ENCODE data around the gene PPP1R37. TPM values are rescaled to one million over a fixed set of nuclear protein-coding genes. Genes with fewer than 3 reads are reported as not detected.
"Not testable (repeated sequence)": the region's sequence is repeated elsewhere in the genome, so short reads cannot be mapped to it uniquely, and the experiment has no call there.

The PPP1R37 gene
- total and polyA plus RNA-seq, 4 donors, result 7.1 to 22.7 (median 14.4) TPM

DNA sequence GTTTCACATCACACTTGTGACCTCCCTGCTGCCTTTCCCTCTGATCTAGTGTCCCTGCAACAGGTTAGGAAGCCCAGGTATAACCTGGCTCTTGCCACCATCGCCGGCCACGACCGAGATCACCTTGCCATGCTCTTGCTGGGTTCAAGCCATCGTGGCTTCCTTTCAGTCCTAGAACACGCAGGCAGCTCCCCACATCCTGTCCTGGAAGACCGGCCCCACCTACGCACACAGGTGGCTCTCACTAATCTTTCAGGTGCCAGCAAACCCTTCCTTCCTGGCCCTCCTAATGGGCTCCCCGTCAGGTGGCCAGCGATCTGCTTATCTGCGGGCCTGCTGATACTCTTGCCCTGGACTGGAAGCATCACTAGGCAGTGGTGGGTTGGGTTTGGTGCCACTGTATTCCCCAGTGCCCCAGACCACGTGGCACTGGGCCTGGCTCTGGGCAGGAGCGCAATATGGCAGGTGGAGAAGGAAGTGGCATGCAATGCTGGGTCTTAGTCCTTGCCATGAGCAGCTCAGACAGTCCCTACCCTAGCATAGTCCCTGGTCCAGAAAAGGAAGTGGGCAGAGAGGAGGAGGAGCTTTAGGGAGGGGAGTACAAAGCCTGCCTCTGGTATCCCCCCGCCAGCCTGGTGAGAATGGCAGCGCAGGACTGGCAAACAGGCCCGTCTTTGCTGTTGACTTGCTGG lies 11.8 kb downstream of the PPP1R37 start:
- H3K27me3 ChIP-seq (ENCODE audit: control insufficient read depth in 1 of 2, insufficient read depth in 2 of 2, low read length in 1 of 2), result no peaks in the 10 kb centered on the region
- no peaks in the 10 kb centered on the region for H3K4me1 ChIP-seq (ENCODE audit: control insufficient read depth in 1 of 2, insufficient read depth in 2 of 2, low read length in 2 of 2)
- no peak overlapping the region for H3K4me3 ChIP-seq (ENCODE audit: low read length in 2 of 2)
- intact Hi-C loops (cut with DNase I), result no loop called here
- H3K36me3 ChIP-seq (ENCODE audit: control insufficient read depth in 1 of 2, insufficient read depth in 2 of 2, low read length in 1 of 2), result no peaks in the 10 kb centered on the region
- ATAC-seq (ENCODE audit: low FRiP score) (peak; percentile 8), DNase-seq (no peak)
- 89% methylated on average over 16 of the region's 16 CpGs for WGBS, 2 donors
- no peak overlapping the region for H3K27ac ChIP-seq (ENCODE audit: low read depth in 1 of 2, low read length in 2 of 2)
- H3K9me3 ChIP-seq (ENCODE audit: control insufficient read depth, low read length), result no peaks in the 10 kb centered on the region

DNA sequence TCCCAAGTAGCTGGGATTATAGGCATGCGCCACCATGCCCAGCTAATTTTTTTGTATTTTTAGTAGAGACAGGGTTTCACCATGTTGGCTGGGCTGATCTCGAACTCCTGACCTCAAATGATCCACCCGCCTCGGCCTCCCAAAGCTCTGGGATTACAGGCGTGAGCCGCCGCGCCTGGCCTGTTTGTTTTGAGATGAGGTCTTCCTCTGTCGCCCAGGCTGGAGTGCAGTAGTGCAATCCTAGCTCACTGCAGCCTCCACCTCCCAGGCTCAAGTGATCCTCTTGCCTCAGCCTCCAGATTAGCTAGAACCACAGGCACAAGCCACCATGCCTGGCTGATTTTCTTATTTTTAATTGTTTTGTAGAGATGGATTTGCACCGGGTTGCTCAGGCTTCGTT lies 13.4 kb downstream of the PPP1R37 start:
- H3K4me3 ChIP-seq (ENCODE audit: low read length in 2 of 2); H3K27me3 ChIP-seq (ENCODE audit: control insufficient read depth in 1 of 2, insufficient read depth in 2 of 2, low read length in 1 of 2); DNase-seq; H3K9me3 ChIP-seq (ENCODE audit: control insufficient read depth, low read length); H3K4me1 ChIP-seq (ENCODE audit: control insufficient read depth in 1 of 2, insufficient read depth in 2 of 2, low read length in 2 of 2); H3K36me3 ChIP-seq (ENCODE audit: control insufficient read depth in 1 of 2, insufficient read depth in 2 of 2, low read length in 1 of 2); ATAC-seq (ENCODE audit: low FRiP score); H3K27ac ChIP-seq (ENCODE audit: low read depth in 1 of 2, low read length in 2 of 2); intact Hi-C loops (cut with DNase I): not testable (repeated sequence)
- 93 to 95% methylated on average over 11 of the region's 11 CpGs for WGBS, 2 donors

DNA sequence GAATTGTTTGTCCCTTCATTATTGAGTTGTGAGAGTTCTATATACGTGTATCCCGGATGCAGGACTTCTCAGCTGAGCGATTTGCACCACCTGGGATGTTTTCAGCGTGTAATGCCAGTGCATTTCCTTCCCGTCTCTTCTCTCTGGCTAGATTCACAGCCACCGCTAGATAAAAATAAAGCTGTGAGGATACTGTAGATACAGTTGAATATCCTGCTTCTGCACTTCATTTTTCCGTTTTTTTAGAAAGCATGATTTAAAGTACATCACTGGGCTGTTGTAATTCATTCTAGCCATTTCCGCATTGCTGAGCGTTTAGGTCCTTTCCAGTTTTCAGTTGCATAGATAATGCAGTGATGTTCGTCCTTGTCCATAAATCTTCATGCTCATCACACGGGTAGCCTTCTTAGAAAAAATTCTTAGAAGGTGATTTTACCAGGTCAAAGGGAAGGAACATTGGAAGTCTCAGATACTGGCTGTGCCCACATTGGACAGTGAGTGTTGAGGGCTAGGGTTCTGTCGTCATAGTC lies 14.7 kb downstream of the PPP1R37 start:
- H3K4me3 ChIP-seq (ENCODE audit: low read length in 2 of 2), result no peak overlapping the region
- no peaks in the 10 kb centered on the region for H3K9me3 ChIP-seq (ENCODE audit: control insufficient read depth, low read length)
- H3K27ac ChIP-seq (ENCODE audit: low read depth in 1 of 2, low read length in 2 of 2), result no peak overlapping the region
- WGBS, 2 donors, result 89 to 91% methylated on average over 12 of the region's 12 CpGs
- H3K27me3 ChIP-seq (ENCODE audit: control insufficient read depth in 1 of 2, insufficient read depth in 2 of 2, low read length in 1 of 2), result no peaks in the 10 kb centered on the region
- no peaks in the 10 kb centered on the region for H3K36me3 ChIP-seq (ENCODE audit: control insufficient read depth in 1 of 2, insufficient read depth in 2 of 2, low read length in 1 of 2)
- DNase-seq (no peak), ATAC-seq (ENCODE audit: low FRiP score) (no peak)
- intact Hi-C loops (cut with DNase I), result no loop called here
- no peaks in the 10 kb centered on the region for H3K4me1 ChIP-seq (ENCODE audit: control insufficient read depth in 1 of 2, insufficient read depth in 2 of 2, low read length in 2 of 2)

DNA sequence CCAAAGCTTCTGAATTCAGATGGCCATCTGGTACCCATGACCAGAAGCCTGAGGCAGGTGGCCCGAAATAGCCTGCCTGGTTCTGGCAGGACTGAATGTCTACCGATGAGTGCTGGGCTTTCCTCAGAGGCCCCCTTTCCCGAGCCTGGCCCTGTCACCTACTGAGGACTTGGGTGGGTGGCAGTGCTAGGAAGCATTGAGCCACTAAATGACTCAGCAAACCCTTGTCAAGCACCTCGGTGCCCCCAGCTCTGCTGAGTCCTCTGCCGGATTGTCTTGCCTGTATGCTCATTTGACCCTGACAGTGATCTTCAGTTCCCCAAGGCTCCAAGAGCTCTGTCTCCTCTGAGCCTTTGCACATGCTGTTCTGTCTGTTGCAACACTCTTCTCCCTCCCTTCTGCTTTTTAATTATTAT lies 17.9 kb downstream of the PPP1R37 start:
- no peaks in the 10 kb centered on the region for H3K9me3 ChIP-seq (ENCODE audit: control insufficient read depth, low read length)
- ATAC-seq (ENCODE audit: low FRiP score), result no peak
- H3K27me3 ChIP-seq (ENCODE audit: control insufficient read depth in 1 of 2, insufficient read depth in 2 of 2, low read length in 1 of 2), result no peaks in the 10 kb centered on the region
- no peaks in the 10 kb centered on the region for H3K4me1 ChIP-seq (ENCODE audit: control insufficient read depth in 1 of 2, insufficient read depth in 2 of 2, low read length in 2 of 2)
- DNase-seq, result no peak
- H3K27ac ChIP-seq (ENCODE audit: low read depth in 1 of 2, low read length in 2 of 2), result no peak overlapping the region
- intact Hi-C loops (cut with DNase I), result no loop called here
- 83 to 84% methylated on average over 5 of the region's 5 CpGs for WGBS, 2 donors
- H3K4me3 ChIP-seq (ENCODE audit: low read length in 2 of 2), result no peak overlapping the region
- no peaks in the 10 kb centered on the region for H3K36me3 ChIP-seq (ENCODE audit: control insufficient read depth in 1 of 2, insufficient read depth in 2 of 2, low read length in 1 of 2)

DNA sequence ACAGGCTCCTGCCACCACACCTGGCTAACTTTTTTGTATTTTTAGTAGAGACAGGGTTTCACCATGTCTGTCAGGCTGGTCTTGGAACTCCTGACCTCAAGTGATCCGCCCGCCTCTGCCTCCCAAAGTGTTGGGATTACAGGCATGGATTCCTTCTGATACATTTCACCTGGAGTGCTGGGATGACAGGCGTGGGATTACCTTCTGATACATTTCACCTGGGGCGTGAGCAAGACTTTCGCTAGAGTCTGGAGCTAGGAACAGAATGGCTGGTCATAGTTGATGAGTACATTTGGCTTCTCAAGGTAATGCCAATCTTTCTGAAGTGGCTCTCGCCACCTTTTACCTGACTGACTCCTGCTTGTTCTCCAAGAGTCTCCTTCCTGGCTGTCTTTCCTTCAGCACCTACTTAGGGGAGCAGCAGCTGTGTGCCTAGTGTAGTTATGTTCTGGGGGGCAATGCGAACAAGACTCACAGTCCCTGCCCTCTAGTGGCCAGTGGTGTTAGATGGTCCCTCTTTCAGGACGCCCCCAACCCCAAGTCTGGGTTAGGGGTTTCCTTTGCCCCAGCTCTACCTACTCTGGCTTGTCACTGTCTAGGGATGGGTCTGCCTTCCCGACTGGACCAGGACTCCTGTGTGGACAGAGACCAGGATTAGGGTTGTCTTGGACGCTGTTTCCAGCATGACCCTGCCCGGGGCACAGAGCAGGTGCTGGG lies 19.3 kb downstream of the PPP1R37 start:
- no peaks in the 10 kb centered on the region for H3K27me3 ChIP-seq (ENCODE audit: control insufficient read depth in 1 of 2, insufficient read depth in 2 of 2, low read length in 1 of 2)
- intact Hi-C loops (cut with DNase I), result no loop called here
- H3K4me1 ChIP-seq (ENCODE audit: control insufficient read depth in 1 of 2, insufficient read depth in 2 of 2, low read length in 2 of 2), result no peaks in the 10 kb centered on the region
- ATAC-seq (ENCODE audit: low FRiP score) (no peak), DNase-seq (no peak)
- H3K9me3 ChIP-seq (ENCODE audit: control insufficient read depth, low read length), result no peaks in the 10 kb centered on the region
- H3K36me3 ChIP-seq (ENCODE audit: control insufficient read depth in 1 of 2, insufficient read depth in 2 of 2, low read length in 1 of 2), result no peaks in the 10 kb centered on the region
- no peak overlapping the region for H3K4me3 ChIP-seq (ENCODE audit: low read length in 2 of 2)
- whole genome bisulfite sequencing, 2 donors, result 92 to 94% methylated on average over 11 of the region's 11 CpGs
- H3K27ac ChIP-seq (ENCODE audit: low read depth in 1 of 2, low read length in 2 of 2), result no peak overlapping the region

DNA sequence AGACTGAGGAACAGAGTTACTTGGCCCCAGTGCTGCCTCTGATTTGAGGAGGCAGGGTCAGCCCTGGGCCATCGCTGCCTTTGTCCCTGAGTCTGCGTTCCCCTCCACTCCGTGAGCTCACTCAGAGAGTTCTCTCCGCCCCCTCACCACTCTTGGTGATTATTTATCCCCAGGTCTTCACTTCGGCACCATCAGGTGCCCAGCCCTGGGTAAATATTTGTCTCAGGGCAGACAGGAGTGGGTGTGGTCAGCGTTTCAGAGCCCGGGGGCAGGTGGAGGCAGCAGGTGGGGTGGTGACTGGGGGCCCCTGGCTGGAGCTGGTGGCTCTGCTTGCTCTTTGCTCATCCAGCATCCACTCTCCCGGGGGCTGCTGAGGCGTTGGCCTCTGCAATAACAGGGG lies 20.6 kb downstream of the PPP1R37 start:
- Histone ChIP-seq H3K36me3 (ENCODE audit: control insufficient read depth in 1 of 2, insufficient read depth in 2 of 2, low read length in 1 of 2) (no peaks in the 10 kb centered on the region), H3K27ac (ENCODE audit: low read depth in 1 of 2, low read length in 2 of 2) (no peak overlapping the region), H3K4me1 (ENCODE audit: control insufficient read depth in 1 of 2, insufficient read depth in 2 of 2, low read length in 2 of 2) (no peaks in the 10 kb centered on the region), H3K9me3 (ENCODE audit: control insufficient read depth, low read length) (no peaks in the 10 kb centered on the region), H3K27me3 (ENCODE audit: control insufficient read depth in 1 of 2, insufficient read depth in 2 of 2, low read length in 1 of 2) (no peaks in the 10 kb centered on the region), H3K4me3 (ENCODE audit: low read length in 2 of 2) (no peak overlapping the region)
- DNase-seq, result no peak
- 81 to 84% methylated on average over 9 of the region's 9 CpGs for WGBS, 2 donors
- intact Hi-C loops (cut with DNase I), result no loop called here
- ATAC-seq (ENCODE audit: low FRiP score), result no peak

DNA sequence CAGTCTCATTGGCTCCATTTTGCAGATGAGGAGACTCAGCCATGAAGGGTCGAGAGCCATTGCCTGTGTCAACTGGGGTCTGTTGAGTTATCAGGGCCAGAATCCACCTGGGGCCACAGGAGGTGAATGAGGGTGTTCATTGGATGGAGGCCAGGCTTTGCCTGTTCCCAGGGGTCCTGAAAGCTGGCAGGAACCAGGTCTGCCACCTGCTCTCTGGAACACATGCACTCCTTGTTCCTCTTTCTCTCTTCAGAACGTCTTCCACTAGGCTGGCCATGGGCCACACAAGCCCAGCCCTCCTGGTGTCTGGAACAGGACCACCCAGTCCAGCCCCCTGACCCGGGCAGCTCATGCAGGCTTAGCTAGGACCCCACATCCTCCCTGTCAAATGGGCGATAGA lies 21.1 kb downstream of the PPP1R37 start:
- Histone ChIP-seq H3K27me3 (ENCODE audit: control insufficient read depth in 1 of 2, insufficient read depth in 2 of 2, low read length in 1 of 2) (no peaks in the 10 kb centered on the region), H3K27ac (ENCODE audit: low read depth in 1 of 2, low read length in 2 of 2) (no peak overlapping the region), H3K4me3 (ENCODE audit: low read length in 2 of 2) (no peak overlapping the region), H3K36me3 (ENCODE audit: control insufficient read depth in 1 of 2, insufficient read depth in 2 of 2, low read length in 1 of 2) (no peaks in the 10 kb centered on the region), H3K9me3 (ENCODE audit: control insufficient read depth, low read length) (no peaks in the 10 kb centered on the region), H3K4me1 (ENCODE audit: control insufficient read depth in 1 of 2, insufficient read depth in 2 of 2, low read length in 2 of 2) (no peaks in the 10 kb centered on the region)
- DNase-seq (no peak), ATAC-seq (ENCODE audit: low FRiP score) (no peak)
- intact Hi-C loops (cut with DNase I), result no loop called here
- 78 to 89% methylated on average over 4 of the region's 4 CpGs for WGBS, 2 donors

DNA sequence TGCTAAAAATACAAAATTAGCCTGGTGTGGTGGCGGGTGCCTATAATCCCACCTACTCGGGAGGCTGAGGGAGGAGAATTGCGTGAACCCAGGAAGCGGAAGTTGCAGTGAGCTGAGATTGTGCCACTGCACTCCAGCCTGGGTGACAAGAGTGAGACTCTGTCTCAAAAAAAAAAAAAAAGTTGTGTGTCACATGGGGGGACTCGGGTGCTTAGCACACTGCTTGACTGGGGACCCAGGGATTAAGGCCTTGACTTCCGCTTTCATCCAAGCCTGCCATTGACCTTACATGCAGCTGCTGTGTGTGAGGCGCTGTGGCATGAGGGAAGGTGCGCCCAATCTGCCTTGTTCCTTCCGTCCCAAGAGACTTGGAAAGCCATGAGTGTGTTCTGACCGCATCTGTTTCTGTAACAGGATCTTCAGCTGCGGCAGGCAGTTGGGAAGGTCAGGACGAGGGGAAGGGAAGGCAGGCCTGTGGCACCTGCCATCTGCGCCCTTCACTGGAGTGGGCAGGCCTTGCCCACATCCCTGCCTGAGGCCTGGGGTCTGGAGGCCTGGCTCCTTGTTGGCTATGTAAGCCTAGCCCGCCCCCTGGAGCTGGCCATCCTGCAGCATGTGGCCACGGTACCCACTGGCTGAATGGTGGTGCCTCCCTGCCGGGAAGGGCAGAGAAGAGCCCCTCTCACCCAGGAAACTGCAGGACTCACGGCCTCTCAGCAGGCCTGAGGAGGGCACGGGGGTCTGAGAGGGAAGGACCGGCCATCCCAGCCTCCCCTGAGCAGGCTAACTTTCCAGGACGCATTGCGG lies 23.0 kb downstream of the PPP1R37 start:
- Histone ChIP-seq H3K36me3 (ENCODE audit: control insufficient read depth in 1 of 2, insufficient read depth in 2 of 2, low read length in 1 of 2) (no peaks in the 10 kb centered on the region), H3K27ac (ENCODE audit: low read depth in 1 of 2, low read length in 2 of 2) (no peak overlapping the region), H3K4me3 (ENCODE audit: low read length in 2 of 2) (no peak overlapping the region), H3K9me3 (ENCODE audit: control insufficient read depth, low read length) (no peaks in the 10 kb centered on the region), H3K4me1 (ENCODE audit: control insufficient read depth in 1 of 2, insufficient read depth in 2 of 2, low read length in 2 of 2) (no peaks in the 10 kb centered on the region), H3K27me3 (ENCODE audit: control insufficient read depth in 1 of 2, insufficient read depth in 2 of 2, low read length in 1 of 2) (no peaks in the 10 kb centered on the region)
- ATAC-seq (ENCODE audit: low FRiP score), result no peak
- intact Hi-C loops (cut with DNase I), result no loop called here
- no peak for DNase-seq
- WGBS, 2 donors, result 91 to 93% methylated on average over 21 of the region's 21 CpGs
